ENCODE measurements around the gene RMC1.

RMC1 gene

GRCh38 chr18:23539296-23539695 is 36.0 kb downstream of the RMC1 start:
- H3K27ac ChIP-seq (ENCODE audit: low read depth in 2 of 2, low read length in 2 of 2) = no peak overlapping the region
- H3K36me3 ChIP-seq (ENCODE audit: control insufficient read depth in 2 of 2, insufficient read depth in 2 of 2, low read length in 2 of 2) = peaks cover 74 to 90% of the 10 kb centered on the region in 2 donors
- H3K4me1 ChIP-seq (ENCODE audit: control insufficient read depth in 2 of 2, insufficient read depth in 2 of 2, low read length in 2 of 2) = peaks cover 0 to 2% of the 10 kb centered on the region in 2 donors
- no peak overlapping the region for H3K4me3 ChIP-seq (ENCODE audit: low read length in 2 of 2)
- no peaks in the 10 kb centered on the region for H3K27me3 ChIP-seq (ENCODE audit: control insufficient read depth in 2 of 2, insufficient read depth in 2 of 2, low read length in 2 of 2)
- no peak overlapping the region for H3K9ac ChIP-seq (ENCODE audit: low read depth in 1 of 2, low read length in 2 of 2)
- H3K9me3 ChIP-seq (ENCODE audit: control insufficient read depth in 2 of 2, low read length in 2 of 2) = no peaks in the 10 kb centered on the region

DNA sequence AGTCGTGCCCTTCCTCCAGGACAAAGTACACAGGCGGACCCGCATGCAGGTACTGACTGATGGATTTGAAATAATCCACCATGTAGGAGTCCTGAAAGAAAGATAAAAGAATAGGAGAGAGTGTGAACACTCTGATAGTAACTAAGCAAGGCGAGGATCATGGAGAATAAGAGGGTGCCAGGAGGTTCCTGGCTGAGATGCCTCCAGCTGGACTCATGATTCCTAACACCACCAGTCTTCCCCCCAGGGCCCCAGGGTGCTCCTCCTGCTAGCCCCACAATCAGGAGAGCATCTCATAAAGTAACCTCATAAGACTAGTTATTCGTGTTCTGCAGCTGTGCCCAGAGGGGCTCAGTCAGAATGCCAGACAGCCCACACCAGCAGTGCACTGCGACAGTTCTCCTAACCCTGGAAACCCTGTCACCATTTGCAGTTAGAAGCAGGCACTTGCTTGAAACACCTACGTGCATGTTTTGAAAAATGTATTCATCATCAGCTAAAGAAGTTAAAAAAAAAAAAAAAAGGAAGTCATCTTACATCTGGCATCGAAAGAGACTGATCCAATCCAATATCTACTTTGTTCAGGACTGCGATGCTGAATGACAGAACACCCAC is 36.7 kb downstream of the RMC1 start:
- H3K4me3 ChIP-seq (ENCODE audit: low read length in 2 of 2) = no peak overlapping the region
- H3K9ac ChIP-seq (ENCODE audit: low read depth in 1 of 2, low read length in 2 of 2) = no peak overlapping the region
- H3K36me3 ChIP-seq (ENCODE audit: control insufficient read depth in 2 of 2, insufficient read depth in 2 of 2, low read length in 2 of 2) = peaks cover 73 to 88% of the 10 kb centered on the region in 2 donors
- peaks cover 0 to 2% of the 10 kb centered on the region in 2 donors for H3K4me1 ChIP-seq (ENCODE audit: control insufficient read depth in 2 of 2, insufficient read depth in 2 of 2, low read length in 2 of 2)
- no peaks in the 10 kb centered on the region for H3K27me3 ChIP-seq (ENCODE audit: control insufficient read depth in 2 of 2, insufficient read depth in 2 of 2, low read length in 2 of 2)
- H3K27ac ChIP-seq (ENCODE audit: low read depth in 2 of 2, low read length in 2 of 2) = no peak overlapping the region
- H3K9me3 ChIP-seq (ENCODE audit: control insufficient read depth in 2 of 2, low read length in 2 of 2) = no peaks in the 10 kb centered on the region

GRCh38 chr18:23540867-23541266 is 37.6 kb downstream of the RMC1 start:
- Histone ChIP-seq H3K27ac (ENCODE audit: low read depth in 2 of 2, low read length in 2 of 2) (no peak overlapping the region), H3K9ac (ENCODE audit: low read depth in 1 of 2, low read length in 2 of 2) (no peak overlapping the region), H3K4me3 (ENCODE audit: low read length in 2 of 2) (no peak overlapping the region), H3K4me1 (ENCODE audit: control insufficient read depth in 2 of 2, insufficient read depth in 2 of 2, low read length in 2 of 2) (peaks cover 0 to 2% of the 10 kb centered on the region in 2 donors), H3K36me3 (ENCODE audit: control insufficient read depth in 2 of 2, insufficient read depth in 2 of 2, low read length in 2 of 2) (peaks cover 68 to 79% of the 10 kb centered on the region in 2 donors), H3K9me3 (ENCODE audit: control insufficient read depth in 2 of 2, low read length in 2 of 2) (no peaks in the 10 kb centered on the region), H3K27me3 (ENCODE audit: control insufficient read depth in 2 of 2, insufficient read depth in 2 of 2, low read length in 2 of 2) (no peaks in the 10 kb centered on the region)

- H3K9me3 ChIP-seq (ENCODE audit: control insufficient read depth in 2 of 2, low read length in 2 of 2) = no peaks in the 10 kb centered on the region
- H3K4me3 ChIP-seq (ENCODE audit: low read length in 2 of 2) = no peak overlapping the region
- peaks cover 69 to 77% of the 10 kb centered on the region in 2 donors for H3K36me3 ChIP-seq (ENCODE audit: control insufficient read depth in 2 of 2, insufficient read depth in 2 of 2, low read length in 2 of 2)
- no peak overlapping the region for H3K27ac ChIP-seq (ENCODE audit: low read depth in 2 of 2, low read length in 2 of 2)
- peaks cover 0 to 2% of the 10 kb centered on the region in 2 donors for H3K4me1 ChIP-seq (ENCODE audit: control insufficient read depth in 2 of 2, insufficient read depth in 2 of 2, low read length in 2 of 2)
- H3K27me3 ChIP-seq (ENCODE audit: control insufficient read depth in 2 of 2, insufficient read depth in 2 of 2, low read length in 2 of 2) = no peaks in the 10 kb centered on the region
- H3K9ac ChIP-seq (ENCODE audit: low read depth in 1 of 2, low read length in 2 of 2) = no peak overlapping the region
Measured at GRCh38 chr18:23541349-23542093, 38.2 kb downstream of the RMC1 start.

DNA sequence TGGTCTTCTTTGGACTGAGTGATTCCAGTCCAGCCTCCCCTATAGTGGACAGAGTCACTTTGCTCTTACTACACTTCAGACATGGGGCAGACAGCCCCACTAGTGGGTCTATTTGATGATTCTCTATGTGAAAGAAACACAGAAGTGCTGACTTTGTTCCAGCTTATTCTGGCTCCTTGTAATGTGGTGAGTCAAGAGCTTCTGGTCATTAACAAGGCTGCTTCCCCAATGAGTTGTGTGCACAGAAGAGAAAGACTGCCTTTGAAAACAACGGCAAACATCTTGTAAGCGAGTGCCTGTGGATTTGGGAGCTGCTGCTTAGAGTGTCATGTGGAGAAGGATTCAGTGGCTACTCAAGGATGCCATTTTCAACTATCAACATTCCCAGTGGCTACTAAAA is 39.1 kb downstream of the RMC1 start:
- no peak overlapping the region for H3K4me3 ChIP-seq (ENCODE audit: low read length in 2 of 2)
- no peak overlapping the region for H3K9ac ChIP-seq (ENCODE audit: low read depth in 1 of 2, low read length in 2 of 2)
- H3K27me3 ChIP-seq (ENCODE audit: control insufficient read depth in 2 of 2, insufficient read depth in 2 of 2, low read length in 2 of 2) = no peaks in the 10 kb centered on the region
- peaks cover 0 to 2% of the 10 kb centered on the region in 2 donors for H3K4me1 ChIP-seq (ENCODE audit: control insufficient read depth in 2 of 2, insufficient read depth in 2 of 2, low read length in 2 of 2)
- H3K36me3 ChIP-seq (ENCODE audit: control insufficient read depth in 2 of 2, insufficient read depth in 2 of 2, low read length in 2 of 2) = peaks cover 64 to 72% of the 10 kb centered on the region in 2 donors
- H3K27ac ChIP-seq (ENCODE audit: low read depth in 2 of 2, low read length in 2 of 2) = no peak overlapping the region
- no peaks in the 10 kb centered on the region for H3K9me3 ChIP-seq (ENCODE audit: control insufficient read depth in 2 of 2, low read length in 2 of 2)

DNA sequence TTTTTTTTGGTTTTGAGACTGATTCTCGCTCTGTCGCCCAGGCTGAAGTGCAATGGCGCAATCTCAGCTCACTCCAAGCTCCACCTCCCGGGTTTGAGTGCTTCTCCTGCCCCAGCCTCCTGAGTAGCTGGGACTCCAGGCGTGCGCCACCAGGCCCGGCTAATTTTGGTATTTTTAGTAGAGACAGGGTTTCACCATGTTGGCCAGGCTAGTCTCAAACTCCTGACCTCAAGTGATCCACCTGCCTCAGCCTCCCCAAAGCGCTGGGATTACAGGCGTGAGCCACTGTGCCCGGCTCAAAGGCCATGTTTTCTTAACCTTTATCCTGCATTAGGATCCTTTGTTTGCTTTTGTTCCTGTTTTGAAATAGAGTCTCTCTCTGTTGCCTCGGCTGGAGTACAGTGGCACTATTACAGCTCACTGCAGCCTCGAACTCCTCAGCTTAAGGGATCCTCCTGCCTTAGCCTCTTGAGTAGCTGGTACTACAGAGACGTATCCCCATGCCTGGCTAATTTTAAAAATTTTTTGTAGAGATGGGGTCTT is 42.0 kb downstream of the RMC1 start:
- Histone ChIP-seq H3K27me3 (ENCODE audit: control insufficient read depth in 2 of 2, insufficient read depth in 2 of 2, low read length in 2 of 2) (no peaks in the 10 kb centered on the region), H3K4me1 (ENCODE audit: control insufficient read depth in 2 of 2, insufficient read depth in 2 of 2, low read length in 2 of 2) (no peaks in the 10 kb centered on the region), H3K27ac (ENCODE audit: low read depth in 2 of 2, low read length in 2 of 2) (no peak overlapping the region), H3K36me3 (ENCODE audit: control insufficient read depth in 2 of 2, insufficient read depth in 2 of 2, low read length in 2 of 2) (peaks cover 42 to 51% of the 10 kb centered on the region in 2 donors), H3K9me3 (ENCODE audit: control insufficient read depth in 2 of 2, low read length in 2 of 2) (no peaks in the 10 kb centered on the region), H3K9ac (ENCODE audit: low read depth in 1 of 2, low read length in 2 of 2) (no peak overlapping the region), H3K4me3 (ENCODE audit: low read length in 2 of 2) (no peak overlapping the region)

DNA sequence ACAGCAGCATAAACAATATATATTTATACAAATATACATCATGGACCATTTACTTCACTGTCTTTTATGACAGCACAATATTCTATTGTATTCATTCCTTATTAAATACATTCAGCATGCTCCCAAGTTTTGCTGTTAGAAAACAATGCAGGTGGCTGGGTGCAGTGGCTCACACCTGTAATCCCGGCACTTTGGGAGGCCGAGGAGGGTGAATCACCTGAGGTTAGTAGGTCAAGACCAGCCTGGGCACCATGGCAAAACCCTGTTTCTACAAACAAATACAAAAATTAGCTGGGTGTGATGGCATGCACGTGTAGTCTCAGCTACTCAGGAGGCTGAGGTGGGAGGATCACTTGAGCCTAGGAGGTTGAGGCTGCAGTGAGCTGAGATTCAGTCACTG is 44.0 kb downstream of the RMC1 start:
- H3K27ac ChIP-seq (ENCODE audit: low read depth in 2 of 2, low read length in 2 of 2) = no peak overlapping the region
- H3K27me3 ChIP-seq (ENCODE audit: control insufficient read depth in 2 of 2, insufficient read depth in 2 of 2, low read length in 2 of 2) = no peaks in the 10 kb centered on the region
- H3K36me3 ChIP-seq (ENCODE audit: control insufficient read depth in 2 of 2, insufficient read depth in 2 of 2, low read length in 2 of 2) = peaks cover 42 to 48% of the 10 kb centered on the region in 2 donors
- H3K4me1 ChIP-seq (ENCODE audit: control insufficient read depth in 2 of 2, insufficient read depth in 2 of 2, low read length in 2 of 2) = no peaks in the 10 kb centered on the region
- H3K4me3 ChIP-seq (ENCODE audit: low read length in 2 of 2) = no peak overlapping the region
- H3K9me3 ChIP-seq (ENCODE audit: control insufficient read depth in 2 of 2, low read length in 2 of 2) = no peaks in the 10 kb centered on the region
- H3K9ac ChIP-seq (ENCODE audit: low read depth in 1 of 2, low read length in 2 of 2) = no peak overlapping the region

- H3K36me3 ChIP-seq (ENCODE audit: control insufficient read depth in 2 of 2, insufficient read depth in 2 of 2, low read length in 2 of 2) = peaks cover 42 to 48% of the 10 kb centered on the region in 2 donors
- H3K27ac ChIP-seq (ENCODE audit: low read depth in 2 of 2, low read length in 2 of 2) = no peak overlapping the region
Measured at GRCh38 chr18:23547846-23548245, 44.5 kb downstream of the RMC1 start.

DNA sequence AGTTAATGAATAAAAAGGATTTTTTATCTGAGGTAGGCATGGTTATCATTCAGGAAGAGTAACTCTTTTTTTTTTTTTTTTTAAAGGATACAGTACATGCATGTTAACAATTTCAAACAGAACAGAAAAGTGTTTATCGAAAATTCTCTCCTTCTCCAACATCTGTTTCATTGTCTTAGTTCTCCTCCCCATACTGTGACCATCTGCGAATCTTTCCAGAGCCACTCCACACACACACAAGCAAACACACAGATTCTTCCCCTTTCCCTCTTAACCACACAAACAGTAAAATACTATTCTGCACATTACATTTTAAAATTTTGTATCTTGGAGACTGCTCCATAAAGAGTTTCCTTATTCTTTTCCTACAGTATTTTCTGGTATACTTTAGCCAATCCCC is 45.0 kb downstream of the RMC1 start:
- Histone ChIP-seq H3K36me3 (ENCODE audit: control insufficient read depth in 2 of 2, insufficient read depth in 2 of 2, low read length in 2 of 2) (peaks cover 46 to 50% of the 10 kb centered on the region in 2 donors), H3K4me1 (ENCODE audit: control insufficient read depth in 2 of 2, insufficient read depth in 2 of 2, low read length in 2 of 2) (no peaks in the 10 kb centered on the region)

More at GRCh38 chr18:23547846-23548245, 44.5 kb downstream of the RMC1 start:
- Histone ChIP-seq H3K9me3 (ENCODE audit: control insufficient read depth in 2 of 2, low read length in 2 of 2) (no peaks in the 10 kb centered on the region), H3K4me1 (ENCODE audit: control insufficient read depth in 2 of 2, insufficient read depth in 2 of 2, low read length in 2 of 2) (no peaks in the 10 kb centered on the region), H3K4me3 (ENCODE audit: low read length in 2 of 2) (no peak overlapping the region), H3K27me3 (ENCODE audit: control insufficient read depth in 2 of 2, insufficient read depth in 2 of 2, low read length in 2 of 2) (no peaks in the 10 kb centered on the region), H3K9ac (ENCODE audit: low read depth in 1 of 2, low read length in 2 of 2) (no peak overlapping the region)

DNA sequence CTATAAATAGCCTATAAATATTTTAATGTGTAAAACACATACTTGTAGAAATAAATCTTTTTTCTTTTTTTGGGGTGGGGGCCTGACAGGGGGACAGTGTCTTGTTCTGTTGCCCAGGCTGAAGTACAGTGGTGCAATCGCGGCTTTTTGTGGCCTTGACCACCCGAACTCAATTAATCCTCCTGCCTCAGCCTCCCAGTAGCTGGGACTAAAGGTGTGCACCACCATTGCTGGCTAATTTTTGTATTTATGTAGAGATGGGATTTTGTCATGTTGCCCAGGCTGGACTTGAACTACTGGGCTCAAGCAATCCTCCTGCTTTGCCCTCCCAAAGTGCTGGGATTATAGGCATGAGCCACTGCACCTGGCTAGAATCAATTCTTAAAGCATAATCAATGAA is 45.4 kb downstream of the RMC1 start:
- Histone ChIP-seq H3K4me1 (ENCODE audit: control insufficient read depth in 2 of 2, insufficient read depth in 2 of 2, low read length in 2 of 2) (no peaks in the 10 kb centered on the region), H3K4me3 (ENCODE audit: low read length in 2 of 2) (no peak overlapping the region), H3K27ac (ENCODE audit: low read depth in 2 of 2, low read length in 2 of 2) (no peak overlapping the region), H3K9me3 (ENCODE audit: control insufficient read depth in 2 of 2, low read length in 2 of 2) (no peaks in the 10 kb centered on the region), H3K27me3 (ENCODE audit: control insufficient read depth in 2 of 2, insufficient read depth in 2 of 2, low read length in 2 of 2) (no peaks in the 10 kb centered on the region), H3K9ac (ENCODE audit: low read depth in 1 of 2, low read length in 2 of 2) (no peak overlapping the region), H3K36me3 (ENCODE audit: control insufficient read depth in 2 of 2, insufficient read depth in 2 of 2, low read length in 2 of 2) (peaks cover 47 to 52% of the 10 kb centered on the region in 2 donors)

More for the DNA sequence above, 45.0 kb downstream of the RMC1 start:
- H3K27me3 ChIP-seq (ENCODE audit: control insufficient read depth in 2 of 2, insufficient read depth in 2 of 2, low read length in 2 of 2) = no peaks in the 10 kb centered on the region
- H3K9ac ChIP-seq (ENCODE audit: low read depth in 1 of 2, low read length in 2 of 2) = no peak overlapping the region
- no peak overlapping the region for H3K27ac ChIP-seq (ENCODE audit: low read depth in 2 of 2, low read length in 2 of 2)
- no peak overlapping the region for H3K4me3 ChIP-seq (ENCODE audit: low read length in 2 of 2)
- no peaks in the 10 kb centered on the region for H3K9me3 ChIP-seq (ENCODE audit: control insufficient read depth in 2 of 2, low read length in 2 of 2)

Measured in mucosa of rectum (tissue), 2 donors.